Measurements from ENCODE around the gene TPRX1. TPM values are rescaled to one million over a fixed set of nuclear protein-coding genes. Genes with fewer than 3 reads are reported as not detected.
"Not testable (repeated sequence)": the region's sequence is repeated elsewhere in the genome, so short reads cannot be mapped to it uniquely, and the experiment has no call there.

Gene TPRX1
- total RNA-seq, 1 donor from 2014 or later: not detected

DNA sequence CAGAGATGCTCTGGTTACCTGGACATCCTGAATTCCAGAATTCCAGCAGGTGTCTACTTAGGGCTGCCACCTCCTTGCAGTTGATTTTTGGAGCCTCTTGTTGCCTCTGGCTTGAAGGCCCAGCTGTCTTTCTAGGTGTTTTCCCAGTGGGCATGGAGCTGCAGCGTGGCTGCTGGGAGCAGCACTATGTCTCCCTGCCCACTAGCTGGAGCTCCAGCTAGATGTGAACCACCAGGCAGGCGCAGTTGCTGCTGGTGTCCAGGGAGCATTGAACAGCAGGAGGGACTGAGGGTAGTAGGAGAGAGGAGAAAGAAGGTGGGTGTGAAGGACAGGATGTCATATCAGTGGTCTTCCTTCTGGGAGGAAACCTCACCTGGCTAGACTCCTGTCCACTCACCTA, 35.7 kb downstream of the TPRX1 start:
- DNase-seq (ENCODE audit: low spot score): no peak

- DNase-seq (ENCODE audit: low spot score): no peak
These were observed 37.0 kb downstream of the TPRX1 start for GRCh38 chr19:47767349-47767748.

GRCh38 chr19:47766670-47767069, 37.7 kb downstream of the TPRX1 start:
- no peak for DNase-seq (ENCODE audit: low spot score)

- DNase-seq (ENCODE audit: low spot score): no peak
These were observed 38.1 kb downstream of the TPRX1 start for GRCh38 chr19:47766359-47766620.

GRCh38 chr19:47765523-47766358, 38.6 kb downstream of the TPRX1 start:
- peak; percentile 51 for DNase-seq (ENCODE audit: low spot score)

- not testable (repeated sequence) for DNase-seq (ENCODE audit: low spot score)
These were observed 39.6 kb downstream of the TPRX1 start for GRCh38 chr19:47764705-47765104.

DNA sequence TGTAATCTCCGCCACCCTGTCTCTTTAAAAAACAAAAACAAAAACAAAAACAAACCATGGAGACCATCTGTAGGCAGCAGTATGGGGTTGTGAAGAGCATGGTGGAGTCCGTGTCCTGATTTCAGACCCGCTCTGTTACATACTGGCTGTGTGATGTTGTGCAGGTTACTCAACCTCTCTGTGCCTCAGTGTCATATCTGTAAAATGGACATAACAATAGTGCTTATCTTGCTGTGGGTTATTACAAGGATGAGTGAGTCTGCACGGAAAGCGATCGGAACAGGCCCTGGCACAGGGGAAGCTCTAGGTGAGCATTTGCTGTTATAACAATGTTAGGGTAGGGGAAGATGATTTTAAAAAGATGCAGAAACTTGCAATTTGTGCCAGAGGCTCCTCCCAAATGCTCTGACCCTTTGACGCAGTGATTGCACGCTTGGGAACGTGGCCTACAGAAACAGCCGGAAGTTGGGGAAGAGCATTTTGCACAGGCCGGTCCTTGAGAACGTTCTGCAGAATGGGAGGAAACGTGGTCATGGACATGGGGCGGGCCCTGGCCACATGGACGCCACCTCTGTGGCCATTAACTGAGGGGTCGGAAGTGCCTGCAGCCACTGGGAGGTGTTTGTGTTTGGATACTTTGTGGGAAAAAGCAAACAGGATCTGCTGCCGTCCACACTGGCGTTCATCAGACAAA, 41.6 kb downstream of the TPRX1 start:
- no peak for DNase-seq (ENCODE audit: low spot score)

DNA sequence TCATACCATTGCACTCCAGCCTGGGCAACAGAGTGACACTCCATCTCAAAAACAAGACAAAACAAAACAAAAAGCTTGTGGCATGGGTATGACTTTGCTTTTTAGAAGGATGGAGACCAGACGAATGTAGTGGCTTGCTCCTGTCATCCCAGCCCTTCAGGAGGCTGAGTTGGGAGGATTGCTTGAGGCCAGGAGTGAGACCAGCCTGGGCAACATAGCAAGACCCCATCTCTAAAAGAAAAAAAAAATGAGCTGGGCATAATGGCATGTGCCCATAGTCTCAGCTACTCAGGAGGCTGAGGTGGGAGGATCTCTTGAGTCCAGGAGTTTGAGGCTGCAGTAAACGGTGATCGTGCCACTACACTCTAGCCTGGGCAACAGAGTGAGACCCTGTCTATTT, 42.2 kb downstream of the TPRX1 start:
- DNase-seq (ENCODE audit: low spot score): no peak

DNA sequence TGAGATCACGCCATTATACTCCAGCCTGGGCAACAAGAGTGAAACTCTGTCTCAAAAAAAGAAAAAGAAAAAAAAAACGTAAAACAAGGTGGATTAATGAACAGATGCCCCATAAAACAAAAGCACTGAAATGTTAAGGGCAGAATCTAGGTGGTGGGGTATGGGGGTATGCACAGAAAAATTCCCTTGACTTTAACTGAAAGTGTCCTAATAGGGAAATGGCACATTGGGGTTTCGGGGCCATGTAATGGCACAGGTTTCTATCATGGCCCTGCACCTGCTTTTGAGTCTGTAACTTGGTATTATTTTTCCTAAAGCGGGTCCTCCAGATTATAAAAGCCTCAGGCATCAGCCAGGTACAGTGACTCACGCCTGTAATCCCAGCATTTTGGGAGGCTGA, 42.8 kb downstream of the TPRX1 start:
- no peak for DNase-seq (ENCODE audit: low spot score)

- no peak for DNase-seq (ENCODE audit: low spot score)
These were observed 43.7 kb downstream of the TPRX1 start for GRCh38 chr19:47760632-47760999.

DNA sequence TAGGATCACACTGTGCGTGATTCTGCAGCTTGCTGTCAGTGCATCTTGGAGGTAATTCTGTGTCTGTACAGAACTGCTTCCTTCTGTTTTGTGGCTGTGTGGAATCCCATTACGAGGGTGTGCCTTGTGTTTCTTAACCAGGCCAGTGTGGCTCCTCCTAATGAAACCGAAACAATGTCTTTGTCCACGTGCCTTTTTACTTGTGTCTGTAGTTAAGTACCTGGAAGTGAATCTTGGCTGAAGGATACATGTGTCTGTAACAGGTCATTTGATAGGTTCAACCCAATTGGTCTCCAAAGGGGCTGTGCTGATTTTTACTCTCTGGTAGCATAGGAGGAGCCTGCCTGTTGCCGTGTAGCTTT, 45.9 kb downstream of the TPRX1 start:
- DNase-seq (ENCODE audit: low spot score): no peak

GRCh38 chr19:47757617-47758442, 46.5 kb downstream of the TPRX1 start:
- no peak for DNase-seq (ENCODE audit: low spot score)

DNA sequence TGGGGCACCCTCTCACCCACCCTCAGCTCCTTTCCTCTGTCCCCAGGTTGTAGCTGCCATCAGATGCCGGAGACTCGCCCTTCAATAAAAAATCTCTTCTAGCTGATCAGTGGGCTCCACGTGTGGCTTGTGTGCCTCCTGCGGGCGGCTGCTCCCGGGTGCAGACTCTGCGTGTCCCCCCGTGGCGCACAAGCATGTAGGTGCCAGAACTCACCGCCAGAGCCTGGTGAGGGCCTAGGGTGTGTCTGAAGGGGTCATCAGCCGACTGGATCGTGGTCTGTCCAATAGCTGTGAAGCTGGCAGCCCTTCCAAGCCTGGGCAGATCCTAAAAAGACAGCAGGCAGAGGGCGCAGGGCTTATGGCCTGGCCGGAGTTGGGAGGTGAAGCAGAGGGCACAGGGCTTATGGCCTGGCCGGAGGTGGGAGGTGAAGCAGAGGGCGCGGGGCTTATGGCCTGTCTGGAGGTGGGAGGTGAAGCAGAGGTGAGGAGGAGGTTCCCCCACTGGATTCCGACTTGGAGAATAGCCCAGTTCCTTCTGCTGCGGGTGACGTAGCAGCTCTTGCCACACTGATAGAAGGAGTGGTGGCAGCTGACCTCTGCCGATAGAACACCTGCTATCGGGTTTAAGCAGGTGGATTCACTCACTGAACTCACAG, 47.3 kb downstream of the TPRX1 start:
- peak; percentile 49 for DNase-seq (ENCODE audit: low spot score)

DNA sequence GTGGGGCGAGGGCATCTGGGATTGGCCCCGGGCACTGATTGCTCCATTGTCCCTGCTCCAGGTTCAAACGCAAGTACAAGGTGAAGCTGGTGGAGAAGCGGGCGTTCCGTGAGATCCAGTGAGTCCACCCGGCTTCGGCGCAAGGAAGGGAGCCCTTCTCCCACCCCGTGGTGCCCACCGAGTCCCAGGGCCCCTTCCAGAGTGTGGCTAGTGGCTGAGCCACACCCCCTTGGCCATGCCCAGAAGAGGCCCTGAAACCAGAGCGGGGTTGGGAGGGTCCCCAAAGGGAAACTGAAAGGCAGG, 47.8 kb downstream of the TPRX1 start:
- DNase-seq (ENCODE audit: low spot score): no peak

- DNase-seq (ENCODE audit: low spot score): no peak
These were observed 48.4 kb downstream of the TPRX1 start for GRCh38 chr19:47755762-47756626.

- DNase-seq (ENCODE audit: low spot score): no peak
These were observed 49.1 kb downstream of the TPRX1 start for GRCh38 chr19:47755065-47755761.

DNA sequence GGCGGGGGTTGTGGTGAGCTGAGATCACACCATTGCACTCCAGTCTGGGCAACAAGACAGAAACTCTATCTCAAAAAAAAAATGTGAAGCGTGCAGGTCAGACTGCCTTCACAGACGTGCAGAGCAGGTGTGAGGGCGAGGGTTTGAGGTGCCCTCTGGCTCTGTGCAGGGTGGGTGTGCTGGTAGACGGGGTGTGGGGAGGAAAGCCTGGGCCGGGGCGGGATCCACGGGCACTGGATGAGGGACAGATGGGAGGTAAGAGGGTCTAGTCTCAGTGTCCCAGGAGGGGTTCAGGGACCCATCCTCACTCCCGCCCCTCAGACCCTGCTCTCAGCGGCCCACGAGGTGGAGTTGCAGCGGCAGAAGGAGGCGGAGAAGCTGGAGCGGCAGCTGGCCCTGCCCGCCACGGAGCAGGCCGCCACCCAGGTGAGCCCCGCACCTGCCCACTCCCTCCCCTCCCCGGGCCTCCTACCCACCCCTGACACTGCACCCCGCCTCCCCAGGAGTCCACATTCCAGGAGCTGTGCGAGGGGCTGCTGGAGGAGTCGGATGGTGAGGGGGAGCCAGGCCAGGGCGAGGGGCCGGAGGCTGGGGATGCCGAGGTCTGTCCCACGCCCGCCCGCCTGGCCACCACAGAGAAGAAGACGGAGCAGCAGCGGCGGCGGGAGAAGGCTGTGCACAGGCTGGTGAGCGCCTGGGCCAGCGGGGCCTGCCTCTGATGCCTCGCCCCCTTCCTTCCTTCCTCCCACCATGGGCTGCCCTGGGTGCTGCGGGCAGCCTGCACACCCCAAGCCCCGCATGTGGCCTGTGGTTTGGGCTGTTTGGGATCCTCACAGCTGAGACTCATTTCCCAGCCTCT, 49.9 kb downstream of the TPRX1 start:
- DNase-seq (ENCODE audit: low spot score): no peak

DNA sequence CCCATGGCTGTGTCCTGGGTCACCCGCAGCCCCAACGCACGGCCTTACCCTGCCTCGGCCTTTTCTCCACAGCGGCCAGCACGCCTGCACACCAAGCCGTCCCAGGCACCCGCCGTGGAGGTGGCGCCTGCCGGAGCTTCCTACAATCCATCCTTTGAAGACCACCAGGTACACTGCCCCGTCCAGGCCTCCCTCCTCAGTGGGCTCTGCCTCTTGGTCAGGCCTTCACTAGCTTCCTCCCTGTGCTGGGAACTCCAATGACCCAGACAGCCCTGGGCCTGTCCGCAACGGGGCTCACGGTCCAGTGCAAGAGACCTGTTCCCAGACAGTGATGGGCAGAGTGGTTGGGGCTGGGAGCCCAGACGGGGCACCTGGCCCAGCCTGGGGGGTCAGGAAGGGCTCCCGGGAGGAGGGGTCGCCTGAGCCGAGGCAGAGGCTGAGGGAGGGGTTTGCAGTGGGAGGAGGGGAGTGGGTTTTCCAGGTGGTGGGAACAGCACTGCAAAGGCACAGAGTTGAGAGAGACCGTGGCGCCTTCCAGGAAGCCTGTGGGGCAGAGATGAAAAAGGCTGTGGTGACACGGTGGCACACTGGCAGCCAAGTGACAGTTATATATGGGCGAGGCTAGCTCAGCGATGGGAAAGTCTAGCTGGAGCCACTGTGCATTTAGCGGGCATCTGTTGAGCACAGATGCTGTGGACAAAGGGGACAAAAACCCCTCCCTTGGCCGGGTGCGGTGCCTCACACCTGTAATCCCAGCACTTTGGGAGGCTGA, 51.7 kb downstream of the TPRX1 start:
- no peak for DNase-seq (ENCODE audit: low spot score)
